AG09309 (cell line): ENCODE results near the gene LAMA2.

Experiments used
- DNase-seq: peaks from one replicate; pipeline ENCODE4 v3.0.0-alpha.2; 2010; ENCODE audit warnings: low read depth
- H3K4me3 ChIP-seq: 2 replicates; pipeline ENCODE4 v1.5.1; 2011; ENCODE audit warnings: mild to moderate bottlenecking, low read depth, low read length, moderate library complexity; ENCODE audit not compliant: control insufficient read depth
- CTCF ChIP-seq: IDR thresholded peaks from 2 replicates; pipeline ENCODE4 v1.5.1; 2011; ENCODE audit warnings: mild to moderate bottlenecking, low read depth, low read length, inconsistent platforms; ENCODE audit not compliant: insufficient read depth, control insufficient read depth; ENCODE audit errors: missing control alignments

Gene LAMA2

GRCh38 chr6:129242546-129242945 is 359.6 kb downstream of the LAMA2 start:
- no peak for TF ChIP-seq CTCF
- DNase-seq = no peak
- H3K4me3 ChIP-seq = no peak overlapping the region

DNA sequence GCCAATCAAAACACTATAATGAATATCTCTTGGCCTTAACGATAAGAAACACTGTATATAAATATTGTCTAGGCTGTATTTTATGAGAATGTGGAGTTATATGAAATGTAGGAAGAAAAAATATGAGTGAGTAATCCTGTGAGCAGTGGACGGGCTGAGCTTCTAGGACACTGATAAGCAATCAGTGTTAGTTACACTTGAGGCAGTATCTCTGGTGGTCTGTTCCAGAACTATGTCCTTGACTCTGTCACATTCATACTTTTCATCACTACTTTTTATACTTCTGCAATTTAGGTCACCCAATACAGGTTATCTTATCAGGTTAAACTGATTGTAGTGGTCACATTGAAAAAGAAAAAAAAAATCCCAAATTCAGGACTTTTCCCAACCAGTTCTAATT is 360.4 kb downstream of the LAMA2 start:
- no peak for DNase-seq
- H3K4me3 ChIP-seq = no peak overlapping the region
- no peak for TF ChIP-seq CTCF

- TF ChIP-seq CTCF = no peak
- DNase-seq = no peak
- no peak overlapping the region for H3K4me3 ChIP-seq
These were observed 366.0 kb downstream of the LAMA2 start for GRCh38 chr6:129248946-129249345.

DNA sequence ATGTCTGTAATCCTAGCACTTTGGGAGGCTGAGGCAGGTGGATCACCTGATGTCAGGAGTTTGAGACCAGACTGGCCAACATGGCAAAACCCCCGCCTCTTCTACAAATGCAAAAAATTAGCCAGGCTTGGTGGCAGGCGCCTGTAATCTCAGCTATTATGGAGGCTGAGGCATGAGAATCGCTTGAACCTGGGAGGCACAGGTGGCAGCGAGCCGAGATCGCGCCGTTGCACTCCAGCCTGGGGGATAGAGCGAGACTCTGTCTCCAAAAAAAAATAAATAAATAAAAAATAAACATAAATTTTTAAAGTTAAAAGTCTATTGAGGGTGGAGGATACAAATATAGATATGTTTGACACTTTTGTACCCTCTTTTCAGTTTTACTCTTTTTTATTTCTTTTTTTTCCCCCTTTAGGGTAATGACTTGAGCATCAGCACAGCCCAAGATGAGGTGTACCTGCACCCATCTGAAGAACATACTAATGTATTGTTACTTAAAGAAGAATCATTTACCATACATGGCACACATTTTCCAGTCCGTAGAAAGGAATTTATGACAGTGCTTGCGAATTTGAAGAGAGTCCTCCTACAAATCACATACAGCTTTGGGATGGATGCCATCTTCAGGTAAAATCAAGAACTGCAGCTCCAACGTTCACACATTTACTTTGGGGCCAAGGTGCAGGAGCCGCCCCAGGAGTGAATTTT is 368.9 kb downstream of the LAMA2 start:
- H3K4me3 ChIP-seq = no peak overlapping the region
- DNase-seq = peak; percentile 33
- TF ChIP-seq CTCF = peak; percentile 82

DNA sequence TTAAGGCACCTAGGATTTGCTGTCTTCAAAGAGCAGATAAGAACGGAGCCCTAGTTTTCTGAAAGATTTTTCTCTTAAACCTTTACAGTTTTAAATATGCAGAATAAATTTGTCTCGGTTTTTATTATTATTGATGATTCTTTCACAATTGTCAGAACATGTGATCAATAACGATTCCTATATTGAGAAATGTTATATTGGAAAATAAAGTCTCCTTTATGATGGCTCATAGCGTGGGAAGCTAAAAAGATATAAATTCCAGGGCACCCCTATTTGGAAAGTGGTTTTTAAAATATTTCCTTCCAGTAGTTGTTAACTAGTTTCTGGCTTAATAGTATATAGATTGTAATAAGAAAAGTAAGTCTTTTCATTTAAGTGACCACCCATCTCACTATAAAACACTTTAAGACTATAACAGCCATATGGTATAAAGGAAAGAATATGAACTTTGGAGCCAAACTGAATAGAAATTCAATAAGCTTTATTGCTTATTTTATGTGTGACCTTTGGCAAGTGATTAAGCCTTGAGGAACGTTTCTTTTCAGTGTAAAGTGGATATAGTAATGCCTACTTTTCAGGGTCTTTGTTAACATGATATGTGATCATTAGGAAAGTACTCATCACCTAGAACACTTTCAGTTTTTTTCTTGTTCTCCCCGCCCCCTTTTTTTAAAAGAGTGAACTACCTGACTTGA is 369.6 kb downstream of the LAMA2 start:
- no peak for DNase-seq
- no peak for TF ChIP-seq CTCF
- H3K4me3 ChIP-seq = no peak overlapping the region

DNA sequence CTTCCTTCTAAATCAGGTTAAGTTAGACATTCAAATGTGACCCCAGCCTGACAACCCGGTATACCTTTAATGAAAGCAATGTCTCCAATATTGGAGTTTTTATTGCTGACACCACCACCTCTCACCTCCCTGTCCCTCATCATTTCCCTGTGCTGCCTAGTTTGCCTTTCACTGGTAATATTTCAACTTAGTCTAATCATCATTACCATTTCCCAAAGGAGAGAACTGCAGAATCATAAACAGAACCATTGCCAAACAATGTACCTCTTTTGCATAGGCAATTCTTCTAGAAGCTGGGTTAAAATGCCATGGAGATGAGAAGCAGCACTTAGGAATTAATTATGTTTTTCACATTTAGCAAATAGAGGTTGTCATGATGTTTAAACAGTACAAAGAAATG is 370.3 kb downstream of the LAMA2 start:
- no peak for DNase-seq
- H3K4me3 ChIP-seq = no peak overlapping the region
- no peak for TF ChIP-seq CTCF
